ENCODE data around the gene DIP2C.

DNA sequence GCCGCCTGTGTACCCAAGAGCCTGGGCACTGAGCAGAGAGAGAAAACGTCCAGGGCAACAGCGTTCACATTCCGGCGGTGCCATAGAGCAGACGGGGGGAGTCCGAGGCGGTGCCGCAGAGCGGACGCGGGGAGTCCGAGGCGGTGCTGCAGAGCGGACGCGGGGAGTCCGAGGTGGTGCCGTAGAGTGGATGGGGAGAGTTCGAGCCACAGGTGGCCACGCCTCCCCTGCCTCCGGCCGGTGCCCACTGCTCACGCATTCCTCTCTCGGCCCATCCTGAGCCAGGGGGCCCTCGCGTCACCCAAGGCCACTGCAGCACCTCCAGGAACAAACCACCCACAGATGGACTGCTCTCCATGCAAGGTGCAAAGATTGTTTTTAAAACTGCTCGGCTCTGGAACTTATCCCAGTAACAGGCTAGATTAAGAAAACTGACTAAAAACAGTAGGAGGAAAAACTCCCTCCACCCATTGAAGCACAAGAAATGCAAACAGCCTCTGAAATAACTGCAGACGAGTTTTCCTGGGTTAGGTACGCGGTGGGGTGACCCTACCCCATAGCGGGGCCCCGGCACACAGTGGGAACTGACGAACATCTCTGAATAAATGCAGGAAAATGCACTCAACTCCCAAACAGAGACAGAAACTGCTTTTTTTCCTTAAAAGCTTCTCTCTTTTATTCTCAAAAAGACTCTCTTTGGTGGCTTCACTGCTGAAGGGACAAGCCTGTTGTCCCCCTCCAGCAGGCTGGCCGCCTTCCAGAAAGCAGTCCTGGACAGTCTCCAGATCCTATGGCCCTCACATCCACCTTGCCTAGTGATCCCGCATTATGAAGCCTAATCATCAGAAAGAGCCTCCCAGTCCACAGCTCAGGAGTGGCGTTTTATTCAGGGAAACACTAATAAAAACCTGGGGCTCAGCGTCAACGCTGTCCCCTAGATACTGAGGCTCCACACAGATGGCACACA, 55.9 kb downstream of the DIP2C start:
- no peak for TF ChIP-seq POLR2A (IDR thresholded peaks at IDR 0.05)
- TF ChIP-seq, protein P1, sequence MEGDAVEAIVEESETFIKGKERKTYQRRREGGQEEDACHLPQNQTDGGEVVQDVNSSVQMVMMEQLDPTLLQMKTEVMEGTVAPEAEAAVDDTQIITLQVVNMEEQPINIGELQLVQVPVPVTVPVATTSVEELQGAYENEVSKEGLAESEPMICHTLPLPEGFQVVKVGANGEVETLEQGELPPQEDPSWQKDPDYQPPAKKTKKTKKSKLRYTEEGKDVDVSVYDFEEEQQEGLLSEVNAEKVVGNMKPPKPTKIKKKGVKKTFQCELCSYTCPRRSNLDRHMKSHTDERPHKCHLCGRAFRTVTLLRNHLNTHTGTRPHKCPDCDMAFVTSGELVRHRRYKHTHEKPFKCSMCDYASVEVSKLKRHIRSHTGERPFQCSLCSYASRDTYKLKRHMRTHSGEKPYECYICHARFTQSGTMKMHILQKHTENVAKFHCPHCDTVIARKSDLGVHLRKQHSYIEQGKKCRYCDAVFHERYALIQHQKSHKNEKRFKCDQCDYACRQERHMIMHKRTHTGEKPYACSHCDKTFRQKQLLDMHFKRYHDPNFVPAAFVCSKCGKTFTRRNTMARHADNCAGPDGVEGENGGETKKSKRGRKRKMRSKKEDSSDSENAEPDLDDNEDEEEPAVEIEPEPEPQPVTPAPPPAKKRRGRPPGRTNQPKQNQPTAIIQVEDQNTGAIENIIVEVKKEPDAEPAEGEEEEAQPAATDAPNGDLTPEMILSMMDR (IDR thresholded peaks at IDR 0.05): no peak

All from transverse colon (tissue), 3 donors.